ENCODE measurements around the gene SLC49A3.

- TF ChIP-seq POLR2A (IDR thresholded peaks at IDR 0.05; ENCODE audit: low read depth, low read length) (no peak), POLR2AphosphoS5 (IDR thresholded peaks at IDR 0.05; ENCODE audit: low read depth, low read length) (no peak)
These were observed 7.1 kb downstream of the SLC49A3 start for GRCh38 chr4:681736-682451.
